AG04450 (cell line): ENCODE measurements around the gene CNRIP1. TPM values are rescaled to one million over a fixed set of nuclear protein-coding genes. Genes with fewer than 3 reads are reported as not detected.

ENCODE experiments used
- CTCF ChIA-PET: fragments of 300-600, 350-600 bp; formaldehyde crosslinking; extraction: SDS; loops from one replicate; lab custom pipeline; 2022; ENCODE audit warnings: antibody characterized with exemption, inconsistent platforms; lab: Charles Lee
- POLR2A ChIA-PET: fragments of 350-600 bp; formaldehyde crosslinking; extraction: SDS; loops from one replicate; lab custom pipeline; 2021; ENCODE audit warnings: antibody characterized with exemption, inconsistent platforms; lab: Yijun Ruan, JAX
- DNase-seq: peaks from one replicate; pipeline ENCODE4 v3.0.0-alpha.2; 2011; ENCODE audit warnings: low read depth, low spot score
- H3K27ac ChIP-seq: one replicate; pipeline ENCODE4 v1.5.1; 2012; ENCODE audit warnings: low read depth, low read length, control low read depth
- H3K27me3 ChIP-seq: one replicate; pipeline ENCODE4 v1.6.0; 2012; ENCODE audit warnings: low read length; ENCODE audit not compliant: control insufficient read depth, insufficient read depth
- H3K4me3 ChIP-seq: 2 replicates; pipeline ENCODE4 v1.5.1; 2011; ENCODE audit warnings: mild to moderate bottlenecking, low read depth, low read length, control low read depth
- H3K9me3 ChIP-seq: 2 replicates; pipeline ENCODE4 v1.5.1; 2012; ENCODE audit warnings: low read length; ENCODE audit not compliant: control insufficient read depth, insufficient read depth
- CTCF ChIP-seq: IDR thresholded peaks from 2 replicates; pipeline ENCODE4 v1.5.1; 2011; ENCODE audit warnings: low read depth, low read length, control low read depth, inconsistent platforms
- polyA minus RNA-seq: library from RNA; depleted of rRNA, polyadenylated mRNA; stranded (reverse); fragments of >200 nt; gene quantifications from 2 replicates; pipeline ENCODE4 v1.2.3, GENCODE V29; 2011; rRNA and poly(A)+ RNA removed
- polyA plus RNA-seq: library from polyadenylated mRNA; depleted of rRNA; stranded (reverse); fragments of >200 nt; gene quantifications from 2 replicates; pipeline ENCODE4 v1.2.3, GENCODE V29; 2011; rRNA removed

Gene CNRIP1
- polyA plus RNA-seq (56.3 and 61.6 TPM in 2 replicates), polyA minus RNA-seq (30.8 and 42.4 TPM in 2 replicates)

GRCh38 chr2:68319398-68320117, at the start of gene CNRIP1:
Gene CNRIP1 (minus strand): TSS chr2:68319949. CDS start chr2:68319400, 549 bp downstream.
- Histone ChIP-seq H3K9me3 (no peaks in the 10 kb centered on the region), H3K4me3 (peak within 1 kb of the TSS; percentile 81), H3K27me3 (no peaks in the 10 kb centered on the region), H3K27ac (peak within 1 kb of the TSS; percentile 92)
- peak; percentile 48 for DNase-seq
- CTCF ChIA-PET, result interaction anchor here (1.0 to 1.9 kb wide), 4 partner anchors 28 to 197 kb away, joined by 3 to 8 read pairs (median 4); no protein-coding TSS in a partner anchor
- no peak for TF ChIP-seq CTCF
- POLR2A ChIA-PET, result interaction anchor here (0.7 to 1.8 kb wide), 8 partner anchors 13 to 162 kb away, joined by 3 to 7 read pairs (median 4); partner anchors contain the start of genes APLF, FBXO48, PNO1 and PPP3R1

- DNase-seq, result no peak
- Histone ChIP-seq H3K27me3 (no peaks in the 10 kb centered on the region), H3K4me3 (no peak overlapping the region), H3K9me3 (no peaks in the 10 kb centered on the region), H3K27ac (no peak overlapping the region)
- ChIA-PET CTCF (no interaction called here), POLR2A (no interaction called here)
- no peak for TF ChIP-seq CTCF
Observed at GRCh38 chr2:68369337-68369734, 49.6 kb upstream of the CNRIP1 start.

GRCh38 chr2:68368654-68369336, 49.0 kb upstream of the CNRIP1 start:
- ChIA-PET CTCF (no interaction called here), POLR2A (no interaction called here)
- no peak for TF ChIP-seq CTCF
- Histone ChIP-seq H3K27ac (no peak overlapping the region), H3K4me3 (no peak overlapping the region), H3K9me3 (no peaks in the 10 kb centered on the region), H3K27me3 (no peaks in the 10 kb centered on the region)
- peak; percentile 45 for DNase-seq

GRCh38 chr2:68367953-68368653, 48.4 kb upstream of the CNRIP1 start:
- no peaks in the 10 kb centered on the region for H3K9me3 ChIP-seq
- CTCF ChIA-PET, result interaction anchor here (1.3 kb wide), 1 partner anchor 10 kb away, joined by 5 read pairs; no protein-coding TSS in a partner anchor
- H3K4me3 ChIP-seq, result no peak overlapping the region
- no peak overlapping the region for H3K27ac ChIP-seq
- no peak for TF ChIP-seq CTCF
- no peak for DNase-seq
- POLR2A ChIA-PET, result interaction anchor here (0.6 kb wide), 1 partner anchor 203 kb away, joined by 5 read pairs; no protein-coding TSS in a partner anchor
- no peaks in the 10 kb centered on the region for H3K27me3 ChIP-seq
